Liver (tissue), 9 donors: ENCODE results near the gene CAMK2B. TPM values are rescaled to one million over a fixed set of nuclear protein-coding genes. Genes with fewer than 3 reads are reported as not detected.

Experiments
- DNase-seq: peaks from one replicate; pipeline ENCODE4 v3.0.0-alpha.2; 2017; ENCODE audit warnings: low spot score
- H3K27ac ChIP-seq, 2 donors: one replicate each; pipeline ENCODE4 v1.7.0; 2013; ENCODE audit warnings: inconsistent platforms in 2 of 2, low read length in 2 of 2, control low read depth in 1 of 2, low read depth in 1 of 2, mild to moderate bottlenecking in 1 of 2
- H3K27me3 ChIP-seq, 4 donors: one replicate each; pipeline versions ENCODE4 v1.6.1 to v1.7.0; 2013; ENCODE audit warnings: low read length in 3 of 4, inconsistent platforms in 1 of 4, mild to moderate bottlenecking in 1 of 4, moderate library complexity in 1 of 4; ENCODE audit not compliant: control insufficient read depth in 4 of 4, insufficient read depth in 4 of 4
- H3K36me3 ChIP-seq, 4 donors: one replicate each; pipeline versions ENCODE4 v1.6.1 to v1.7.0; 2013; ENCODE audit warnings: low read length in 3 of 4, mild to moderate bottlenecking in 3 of 4, low read depth in 1 of 4, moderate library complexity in 1 of 4; ENCODE audit not compliant: control insufficient read depth in 4 of 4, insufficient read depth in 3 of 4
- H3K4me1 ChIP-seq, 4 donors: one replicate each; pipeline versions ENCODE4 v1.6.1 to v1.7.0; 2013; ENCODE audit warnings: low read length in 3 of 4, mild to moderate bottlenecking in 3 of 4, moderate library complexity in 1 of 4; ENCODE audit not compliant: control insufficient read depth in 4 of 4, insufficient read depth in 4 of 4
- H3K4me3 ChIP-seq, 3 donors: one replicate each; pipeline versions ENCODE4 v1.6.1 to v1.7.0; 2013; ENCODE audit warnings: low read length in 3 of 3, control low read depth in 1 of 3, low read depth in 1 of 3, mild to moderate bottlenecking in 1 of 3
- H3K9ac ChIP-seq, 2 donors: one replicate each; pipeline ENCODE4 v1.7.0; 2013; ENCODE audit warnings: low read length in 2 of 2, mild to moderate bottlenecking in 2 of 2, moderate library complexity in 2 of 2, control low read depth in 1 of 2, low read depth in 1 of 2
- H3K9me3 ChIP-seq, 4 donors: one replicate each; pipeline versions ENCODE4 v1.6.1 to v1.7.0; 2013; ENCODE audit warnings: low read length in 3 of 4; ENCODE audit not compliant: control insufficient read depth in 4 of 4
- ATF3 ChIP-seq: IDR thresholded peaks from 2 replicates; pipeline ENCODE4 v1.6.1; 2016; ENCODE audit warnings: antibody characterized with exemption
- CTCF ChIP-seq: fragments of 150-350 bp; IDR thresholded peaks from 2 replicates; pipeline ENCODE4 v1.5.1; 2017; ENCODE audit warnings: improper control_type of control experiment, low read depth, low read length; ENCODE audit not compliant: missing input control
- EGR1 ChIP-seq, 2 donors: IDR thresholded peaks; 2 replicates each; pipeline ENCODE4 v1.6.1; 2016 to 2018; ENCODE audit warnings: antibody characterized with exemption in 2 of 2, low read depth in 2 of 2
- FOXA1 ChIP-seq: IDR thresholded peaks from 2 replicates; pipeline ENCODE4 v1.6.1; 2016; ENCODE audit warnings: antibody characterized with exemption
- FOXA2 ChIP-seq: IDR thresholded peaks from 2 replicates; pipeline ENCODE4 v1.6.1; 2016; ENCODE audit warnings: antibody characterized with exemption
- GABPA ChIP-seq, 2 donors: IDR thresholded peaks in 1 of 2; conservative IDR thresholded peaks in 1 of 2; 2 replicates each; pipeline ENCODE4 v1.6.1; 2016; ENCODE audit warnings: antibody characterized with exemption in 2 of 2, mild to moderate bottlenecking in 1 of 2, moderate library complexity in 1 of 2
- HNF4G ChIP-seq: IDR thresholded peaks from 2 replicates; pipeline ENCODE4 v1.6.1; 2016; ENCODE audit warnings: antibody characterized with exemption
- NR2F2 ChIP-seq: IDR thresholded peaks from 2 replicates; pipeline ENCODE4 v1.6.1; 2016; ENCODE audit warnings: antibody characterized with exemption
- RAD21 ChIP-seq, 2 donors: IDR thresholded peaks; 2 replicates each; pipeline ENCODE4 v1.6.1; 2016; ENCODE audit warnings: antibody characterized with exemption in 2 of 2, mild to moderate bottlenecking in 2 of 2
- RXRA ChIP-seq, 2 donors: IDR thresholded peaks; 2 replicates each; pipeline ENCODE4 v1.6.1; 2017 to 2018; ENCODE audit warnings: antibody characterized with exemption in 2 of 2, mild to moderate bottlenecking in 1 of 2
- SP1 ChIP-seq: IDR thresholded peaks from 2 replicates; pipeline ENCODE4 v1.6.1; 2018; ENCODE audit warnings: antibody characterized with exemption, mild to moderate bottlenecking
- TAF1 ChIP-seq: conservative IDR thresholded peaks from 2 replicates; pipeline ENCODE4 v1.6.1; 2016; ENCODE audit warnings: antibody characterized with exemption, mild to moderate bottlenecking
- YY1 ChIP-seq: IDR thresholded peaks from 2 replicates; pipeline ENCODE4 v1.6.1; 2016; ENCODE audit warnings: antibody characterized with exemption, mild to moderate bottlenecking
- ZBTB33 ChIP-seq: IDR thresholded peaks from 2 replicates; pipeline ENCODE4 v1.6.1; 2016; ENCODE audit warnings: antibody characterized with exemption
- WGBS: extraction: QIAGEN DNeasy Blood & Tissue Kit; methylation state at CpG from one replicate; pipeline ENCODE4 v1.1.7; 2013; 5-methylcytosine and 5-hydroxymethylcytosine counted together
- polyA plus RNA-seq, 2 donors: library from polyadenylated mRNA; stranded (reverse) in 1 of 2; unstranded in 1 of 2; fragments of 200-250 nt in 1 of 2; fragments of >200 nt in 1 of 2; fragmentation: Nextera tagmentation in 1 of 2; extraction: Ambion mirVana in 1 of 2; gene quantifications; one replicate each; pipeline versions ENCODE4 v1.2.1 to v1.2.3, GENCODE V29; 2013 to 2015
- total RNA-seq, 2 donors: library from RNA; depleted of rRNA; stranded (reverse); fragments of >200 nt; gene quantifications; one replicate each; pipeline ENCODE4 v1.2.3, GENCODE V29; 2014
- donor health status: healthy.
- donor health status: healthy.
- donor health status: healthy.
- donor health status: healthy.
- donor health status: healthy.

Gene CAMK2B
- total and polyA plus RNA-seq, 4 donors: 2.1 to 3.3 (median 2.2) TPM; not detected in 1

- no peak for TF ChIP-seq GABPA (IDR thresholded peaks at IDR 0.05 in 1 of 2, conservative IDR thresholded peaks at IDR 0.05 in 1 of 2)
- TF ChIP-seq SP1: no peak
- no peak for TF ChIP-seq FOXA2
- no peak for TF ChIP-seq TAF1
- no peak for TF ChIP-seq RXRA (IDR thresholded peaks at IDR 0.05)
- TF ChIP-seq HNF4G: no peak
- TF ChIP-seq FOXA1: no peak
- TF ChIP-seq ATF3: no peak
- no peak for TF ChIP-seq EGR1 (IDR thresholded peaks at IDR 0.05; ENCODE audit: low read depth in 2 of 2)
- TF ChIP-seq RAD21 (IDR thresholded peaks at IDR 0.05): no peak
- TF ChIP-seq CTCF: no peak
- Histone ChIP-seq H3K27ac (no peak overlapping the region), H3K4me1 (no peaks in the 10 kb centered on the region), H3K4me3 (no peak overlapping the region), H3K9ac (no peak overlapping the region), H3K36me3 (no peaks in the 10 kb centered on the region), H3K9me3 (no peaks in the 10 kb centered on the region), H3K27me3 (no peaks in the 10 kb centered on the region)
- DNase-seq: no peak
- WGBS: 82% methylated on average over 26 of the region's 26 CpGs
These were observed 99.6 kb downstream of the CAMK2B start for GRCh38 chr7:44225566-44226395.

- TF ChIP-seq NR2F2: no peak
- H3K4me3 ChIP-seq: no peak overlapping the region
- no peaks in the 10 kb centered on the region for H3K4me1 ChIP-seq
- DNase-seq: no peak
- no peaks in the 10 kb centered on the region for H3K36me3 ChIP-seq
- H3K9ac ChIP-seq: no peak overlapping the region
- no peak overlapping the region for H3K27ac ChIP-seq
- H3K9me3 ChIP-seq: no peaks in the 10 kb centered on the region
- 79% methylated on average over 10 of the region's 10 CpGs for WGBS
- no peaks in the 10 kb centered on the region for H3K27me3 ChIP-seq
These were observed 100.3 kb downstream of the CAMK2B start for GRCh38 chr7:44224974-44225565.

- no peaks in the 10 kb centered on the region for H3K36me3 ChIP-seq
- no peak overlapping the region for H3K9ac ChIP-seq
- 89% methylated on average over 18 of the region's 18 CpGs for WGBS
- no peak overlapping the region for H3K27ac ChIP-seq
- no peak for DNase-seq
- H3K4me3 ChIP-seq: no peak overlapping the region
- H3K4me1 ChIP-seq: no peaks in the 10 kb centered on the region
- H3K9me3 ChIP-seq: no peaks in the 10 kb centered on the region
- no peaks in the 10 kb centered on the region for H3K27me3 ChIP-seq
- TF ChIP-seq NR2F2 (no peak), EGR1 (IDR thresholded peaks at IDR 0.05; ENCODE audit: low read depth in 2 of 2) (no peak), TAF1 (no peak), HNF4G (no peak), YY1 (no peak), SP1 (no peak), ZBTB33 (no peak), CTCF (no peak), RXRA (IDR thresholded peaks at IDR 0.05) (no peak)
These were observed 101.1 kb downstream of the CAMK2B start for GRCh38 chr7:44224080-44224973.
